ENCODE results near the gene FLOT2. TPM values are rescaled to one million over a fixed set of nuclear protein-coding genes. Genes with fewer than 3 reads are reported as not detected.

Gene FLOT2
- polyA plus RNA-seq, 2 of the 4 experiments (the other 2 are of a cell fraction) = 66.4 to 78.6 TPM

DNA sequence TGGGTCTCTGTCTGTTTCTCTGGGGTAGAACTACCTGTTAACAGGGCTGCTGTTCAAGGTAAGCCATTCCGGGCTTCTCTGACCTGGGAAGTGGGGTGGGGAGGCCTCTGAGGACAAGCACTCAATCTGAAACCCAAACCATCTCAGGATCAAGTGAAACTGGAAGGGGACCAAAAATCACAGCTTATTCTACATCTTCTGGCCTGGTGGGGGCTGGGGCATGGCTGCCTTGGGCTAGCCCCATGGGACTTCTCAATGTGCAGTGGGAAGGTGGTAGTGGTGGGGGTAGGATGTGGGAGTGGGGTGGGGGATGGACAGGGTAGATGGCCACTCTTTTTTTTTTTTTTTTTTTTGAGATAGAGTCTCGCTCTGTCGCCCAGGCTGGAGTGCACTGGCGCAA is 5.5 kb downstream of the FLOT2 start (continued):
- TF ChIP-seq, protein P1, sequence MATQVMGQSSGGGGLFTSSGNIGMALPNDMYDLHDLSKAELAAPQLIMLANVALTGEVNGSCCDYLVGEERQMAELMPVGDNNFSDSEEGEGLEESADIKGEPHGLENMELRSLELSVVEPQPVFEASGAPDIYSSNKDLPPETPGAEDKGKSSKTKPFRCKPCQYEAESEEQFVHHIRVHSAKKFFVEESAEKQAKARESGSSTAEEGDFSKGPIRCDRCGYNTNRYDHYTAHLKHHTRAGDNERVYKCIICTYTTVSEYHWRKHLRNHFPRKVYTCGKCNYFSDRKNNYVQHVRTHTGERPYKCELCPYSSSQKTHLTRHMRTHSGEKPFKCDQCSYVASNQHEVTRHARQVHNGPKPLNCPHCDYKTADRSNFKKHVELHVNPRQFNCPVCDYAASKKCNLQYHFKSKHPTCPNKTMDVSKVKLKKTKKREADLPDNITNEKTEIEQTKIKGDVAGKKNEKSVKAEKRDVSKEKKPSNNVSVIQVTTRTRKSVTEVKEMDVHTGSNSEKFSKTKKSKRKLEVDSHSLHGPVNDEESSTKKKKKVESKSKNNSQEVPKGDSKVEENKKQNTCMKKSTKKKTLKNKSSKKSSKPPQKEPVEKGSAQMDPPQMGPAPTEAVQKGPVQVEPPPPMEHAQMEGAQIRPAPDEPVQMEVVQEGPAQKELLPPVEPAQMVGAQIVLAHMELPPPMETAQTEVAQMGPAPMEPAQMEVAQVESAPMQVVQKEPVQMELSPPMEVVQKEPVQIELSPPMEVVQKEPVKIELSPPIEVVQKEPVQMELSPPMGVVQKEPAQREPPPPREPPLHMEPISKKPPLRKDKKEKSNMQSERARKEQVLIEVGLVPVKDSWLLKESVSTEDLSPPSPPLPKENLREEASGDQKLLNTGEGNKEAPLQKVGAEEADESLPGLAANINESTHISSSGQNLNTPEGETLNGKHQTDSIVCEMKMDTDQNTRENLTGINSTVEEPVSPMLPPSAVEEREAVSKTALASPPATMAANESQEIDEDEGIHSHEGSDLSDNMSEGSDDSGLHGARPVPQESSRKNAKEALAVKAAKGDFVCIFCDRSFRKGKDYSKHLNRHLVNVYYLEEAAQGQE (IDR thresholded peaks at IDR 0.05) = no peak
- TF ChIP-seq RFX5 (IDR thresholded peaks at IDR 0.05) = no peak
- TF ChIP-seq RAD21 (conservative IDR thresholded peaks at IDR 0.05 in 1 of 2, IDR thresholded peaks at IDR 0.05 in 1 of 2) = no peak
- TF ChIP-seq, protein P2, sequence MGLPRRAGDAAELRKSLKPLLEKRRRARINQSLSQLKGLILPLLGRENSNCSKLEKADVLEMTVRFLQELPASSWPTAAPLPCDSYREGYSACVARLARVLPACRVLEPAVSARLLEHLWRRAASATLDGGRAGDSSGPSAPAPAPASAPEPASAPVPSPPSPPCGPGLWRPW (IDR thresholded peaks at IDR 0.05) = no peak
- TF ChIP-seq, protein P3, sequence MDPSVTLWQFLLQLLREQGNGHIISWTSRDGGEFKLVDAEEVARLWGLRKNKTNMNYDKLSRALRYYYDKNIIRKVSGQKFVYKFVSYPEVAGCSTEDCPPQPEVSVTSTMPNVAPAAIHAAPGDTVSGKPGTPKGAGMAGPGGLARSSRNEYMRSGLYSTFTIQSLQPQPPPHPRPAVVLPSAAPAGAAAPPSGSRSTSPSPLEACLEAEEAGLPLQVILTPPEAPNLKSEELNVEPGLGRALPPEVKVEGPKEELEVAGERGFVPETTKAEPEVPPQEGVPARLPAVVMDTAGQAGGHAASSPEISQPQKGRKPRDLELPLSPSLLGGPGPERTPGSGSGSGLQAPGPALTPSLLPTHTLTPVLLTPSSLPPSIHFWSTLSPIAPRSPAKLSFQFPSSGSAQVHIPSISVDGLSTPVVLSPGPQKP (IDR thresholded peaks at IDR 0.05; ENCODE audit: low read depth, low read length) = no peak

DNA sequence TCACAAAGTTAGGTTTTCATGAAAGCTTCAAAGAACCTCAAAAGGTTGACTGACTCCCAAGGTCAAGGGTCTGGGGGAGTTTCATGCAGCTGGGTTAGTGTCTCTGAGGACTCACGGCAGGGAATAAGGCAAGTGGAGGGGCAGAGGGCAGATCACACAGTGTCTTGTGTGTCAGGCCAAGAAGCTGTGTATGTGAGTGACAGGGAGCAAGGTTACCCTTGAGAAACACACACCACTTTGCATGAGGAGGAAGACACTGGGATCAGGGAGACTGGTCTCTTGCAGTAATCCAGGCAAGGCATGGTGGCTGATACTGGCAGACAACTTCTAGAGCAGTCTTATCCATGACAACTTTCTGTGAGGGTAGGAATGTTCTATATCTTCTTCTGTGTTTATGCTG is 6.3 kb downstream of the FLOT2 start:
- CTCF ChIA-PET = interaction anchor here (0.6 to 9.9 kb wide), 9 partner anchors 9 to 164 kb away, joined by 3 to 54 read pairs (median 7); partner anchors contain the start of gene DHRS13
- 83% methylated on average over 1 of the region's 1 CpG for WGBS (ENCODE audit: missing lambda C conversion rate)
- POLR2A ChIA-PET = no interaction called here

More for the DNA sequence above, 6.3 kb downstream of the FLOT2 start:
- H3K27ac ChIP-seq = no peak overlapping the region
- no peak for TF ChIP-seq BHLHE40 (IDR thresholded peaks at IDR 0.05; ENCODE audit: low read depth, low read length)
- TF ChIP-seq EHMT2 (IDR thresholded peaks at IDR 0.05; ENCODE audit: low read depth) = no peak
- no peak for TF ChIP-seq CHD2 (IDR thresholded peaks at IDR 0.05; ENCODE audit: low read length, partially characterized antibody)
- TF ChIP-seq GATA3 (IDR thresholded peaks at IDR 0.05; ENCODE audit: borderline replicate concordance) = no peak
- TF ChIP-seq, protein P4, sequence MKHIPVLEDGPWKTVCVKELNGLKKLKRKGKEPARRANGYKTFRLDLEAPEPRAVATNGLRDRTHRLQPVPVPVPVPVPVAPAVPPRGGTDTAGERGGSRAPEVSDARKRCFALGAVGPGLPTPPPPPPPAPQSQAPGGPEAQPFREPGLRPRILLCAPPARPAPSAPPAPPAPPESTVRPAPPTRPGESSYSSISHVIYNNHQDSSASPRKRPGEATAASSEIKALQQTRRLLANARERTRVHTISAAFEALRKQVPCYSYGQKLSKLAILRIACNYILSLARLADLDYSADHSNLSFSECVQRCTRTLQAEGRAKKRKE (CRISPR knock-in tag; IDR thresholded peaks at IDR 0.05; ENCODE audit: low read depth) = no peak
- TF ChIP-seq RFX5 (IDR thresholded peaks at IDR 0.05) = no peak
- no peak for TF ChIP-seq KDM1A (IDR thresholded peaks at IDR 0.05; ENCODE audit: low read depth)
- no peak for TF ChIP-seq RAD21 (conservative IDR thresholded peaks at IDR 0.05 in 1 of 2, IDR thresholded peaks at IDR 0.05 in 1 of 2)
- TF ChIP-seq, protein P5, sequence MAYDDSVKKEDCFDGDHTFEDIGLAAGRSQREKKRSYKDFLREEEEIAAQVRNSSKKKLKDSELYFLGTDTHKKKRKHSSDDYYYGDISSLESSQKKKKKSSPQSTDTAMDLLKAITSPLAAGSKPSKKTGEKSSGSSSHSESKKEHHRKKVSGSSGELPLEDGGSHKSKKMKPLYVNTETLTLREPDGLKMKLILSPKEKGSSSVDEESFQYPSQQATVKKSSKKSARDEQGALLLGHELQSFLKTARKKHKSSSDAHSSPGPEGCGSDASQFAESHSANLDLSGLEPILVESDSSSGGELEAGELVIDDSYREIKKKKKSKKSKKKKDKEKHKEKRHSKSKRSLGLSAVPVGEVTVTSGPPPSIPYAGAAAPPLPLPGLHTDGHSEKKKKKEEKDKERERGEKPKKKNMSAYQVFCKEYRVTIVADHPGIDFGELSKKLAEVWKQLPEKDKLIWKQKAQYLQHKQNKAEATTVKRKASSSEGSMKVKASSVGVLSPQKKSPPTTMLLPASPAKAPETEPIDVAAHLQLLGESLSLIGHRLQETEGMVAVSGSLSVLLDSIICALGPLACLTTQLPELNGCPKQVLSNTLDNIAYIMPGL (CRISPR knock-in tag; IDR thresholded peaks at IDR 0.05; ENCODE audit: borderline replicate concordance) = no peak
- TF ChIP-seq ZNF302 (CRISPR knock-in tag; IDR thresholded peaks at IDR 0.05) = no peak
- no peak for TF ChIP-seq FOSL2 (IDR thresholded peaks at IDR 0.05)
- no peak for TF ChIP-seq FOSL2 (CRISPR knock-in tag; IDR thresholded peaks at IDR 0.05)
- TF ChIP-seq, protein P6, sequence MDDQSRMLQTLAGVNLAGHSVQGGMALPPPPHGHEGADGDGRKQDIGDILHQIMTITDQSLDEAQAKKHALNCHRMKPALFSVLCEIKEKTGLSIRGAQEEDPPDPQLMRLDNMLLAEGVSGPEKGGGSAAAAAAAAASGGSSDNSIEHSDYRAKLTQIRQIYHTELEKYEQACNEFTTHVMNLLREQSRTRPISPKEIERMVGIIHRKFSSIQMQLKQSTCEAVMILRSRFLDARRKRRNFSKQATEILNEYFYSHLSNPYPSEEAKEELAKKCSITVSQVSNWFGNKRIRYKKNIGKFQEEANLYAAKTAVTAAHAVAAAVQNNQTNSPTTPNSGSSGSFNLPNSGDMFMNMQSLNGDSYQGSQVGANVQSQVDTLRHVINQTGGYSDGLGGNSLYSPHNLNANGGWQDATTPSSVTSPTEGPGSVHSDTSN (IDR thresholded peaks at IDR 0.05) = no peak
- TF ChIP-seq RARB (CRISPR knock-in tag; IDR thresholded peaks at IDR 0.05) = no peak
- no peak for TF ChIP-seq FOXS1 (CRISPR knock-in tag; IDR thresholded peaks at IDR 0.05)
- TF ChIP-seq HOXB13 (CRISPR knock-in tag; IDR thresholded peaks at IDR 0.05; ENCODE audit: low read depth) = no peak
- H3K4me2 ChIP-seq = no peak overlapping the region
- peaks cover 7% of the 10 kb centered on the region for H3K4me1 ChIP-seq
- no peak for FAIRE-seq
- ATAC-seq = no peak
- DNase-seq (ENCODE audit: low read depth in 1 of 2, low spot score in 1 of 2) = no peak
- no peaks in the 10 kb centered on the region for H3K9me3 ChIP-seq
- H3K4me3 ChIP-seq = no peak overlapping the region

Data from A549 (cell line).